HFFc6 (cell line): ENCODE measurements around the gene MKKS. TPM values are rescaled to one million over a fixed set of nuclear protein-coding genes. Genes with fewer than 3 reads are reported as not detected.

Source experiments
- DNase-seq: peaks from one replicate; pipeline ENCODE4 v3.0.0-alpha.2; 2018
- H3K27ac Mint-ChIP-seq: 2 replicates; pipeline ENCODE4 v1.8.0; 2020; ENCODE audit warnings: mild to moderate bottlenecking, mixed read lengths
- H3K27me3 Mint-ChIP-seq: 2 replicates; pipeline ENCODE4 v1.8.0; 2021; ENCODE audit warnings: mild to moderate bottlenecking, moderate library complexity, mixed read lengths; ENCODE audit not compliant: insufficient read depth
- H3K36me3 Mint-ChIP-seq: 2 replicates; pipeline ENCODE4 v1.8.0; 2021; ENCODE audit warnings: low read depth, mixed read lengths
- H3K4me1 Mint-ChIP-seq: 2 replicates; pipeline ENCODE4 v1.8.0; 2020; ENCODE audit warnings: low read depth, mixed read lengths
- H3K4me3 Mint-ChIP-seq: 2 replicates; pipeline ENCODE4 v1.8.0; 2020; ENCODE audit warnings: mild to moderate bottlenecking, moderate library complexity, mixed read lengths
- H3K9me3 Mint-ChIP-seq: 2 replicates; pipeline ENCODE4 v1.8.0; 2020; ENCODE audit warnings: mild to moderate bottlenecking, mixed read lengths
- total RNA-seq, 6 experiments: library from RNA; stranded (reverse); fragmentation: NEBNext Ultra II Directional; extraction: Animal tissue kit (Norgen Biotek cat#: 25700); gene quantifications; 2 replicates in 1 of 6; 3 replicates in 5 of 6; pipeline ENCODE4 v1.2.3, GENCODE V29; 2021
- TF ChIP-seq, protein P1 (sequence below): fragments of 200-600 bp; sonication (generic); IDR thresholded peaks from 2 replicates; pipeline ENCODE4 v1.5.0; 2021; ENCODE audit warnings: antibody characterized with exemption, mild to moderate bottlenecking

The MKKS gene
- total RNA-seq, 6 experiments from 2014 or later, result 6.0 to 10.0 (median 8.0) TPM

DNA sequence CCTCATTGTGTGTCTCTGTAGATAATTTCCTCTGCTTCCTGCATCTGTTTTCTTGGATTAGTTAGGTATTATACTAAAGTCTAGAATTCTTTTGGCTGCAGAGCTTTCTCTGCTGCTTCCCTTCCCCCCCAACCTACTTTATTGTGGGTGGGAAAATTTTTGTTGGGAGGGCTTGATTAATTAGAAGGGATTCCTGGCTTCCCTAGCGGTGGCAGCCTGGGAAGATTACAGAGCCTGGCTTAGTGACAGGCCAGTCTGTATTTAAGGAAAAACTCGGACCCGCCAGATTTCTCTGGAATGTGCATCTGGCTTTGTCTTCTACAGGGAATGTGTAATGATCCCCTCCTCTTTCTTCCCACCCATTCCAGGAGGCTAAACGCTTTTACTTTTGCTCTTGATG lies 32.3 kb upstream of the MKKS start:
- Mint-ChIP-seq H3K4me3 (no peak overlapping the region), H3K4me1 (peaks cover 40% of the 10 kb centered on the region), H3K27ac (no peak overlapping the region), H3K27me3 (no peaks in the 10 kb centered on the region), H3K36me3 (peaks cover 10% of the 10 kb centered on the region; the same call in 1 of the 2 replicates), H3K9me3 (no peaks in the 10 kb centered on the region)
- DNase-seq, result no peak
- TF ChIP-seq, protein P1, sequence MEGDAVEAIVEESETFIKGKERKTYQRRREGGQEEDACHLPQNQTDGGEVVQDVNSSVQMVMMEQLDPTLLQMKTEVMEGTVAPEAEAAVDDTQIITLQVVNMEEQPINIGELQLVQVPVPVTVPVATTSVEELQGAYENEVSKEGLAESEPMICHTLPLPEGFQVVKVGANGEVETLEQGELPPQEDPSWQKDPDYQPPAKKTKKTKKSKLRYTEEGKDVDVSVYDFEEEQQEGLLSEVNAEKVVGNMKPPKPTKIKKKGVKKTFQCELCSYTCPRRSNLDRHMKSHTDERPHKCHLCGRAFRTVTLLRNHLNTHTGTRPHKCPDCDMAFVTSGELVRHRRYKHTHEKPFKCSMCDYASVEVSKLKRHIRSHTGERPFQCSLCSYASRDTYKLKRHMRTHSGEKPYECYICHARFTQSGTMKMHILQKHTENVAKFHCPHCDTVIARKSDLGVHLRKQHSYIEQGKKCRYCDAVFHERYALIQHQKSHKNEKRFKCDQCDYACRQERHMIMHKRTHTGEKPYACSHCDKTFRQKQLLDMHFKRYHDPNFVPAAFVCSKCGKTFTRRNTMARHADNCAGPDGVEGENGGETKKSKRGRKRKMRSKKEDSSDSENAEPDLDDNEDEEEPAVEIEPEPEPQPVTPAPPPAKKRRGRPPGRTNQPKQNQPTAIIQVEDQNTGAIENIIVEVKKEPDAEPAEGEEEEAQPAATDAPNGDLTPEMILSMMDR, result no peak

DNA sequence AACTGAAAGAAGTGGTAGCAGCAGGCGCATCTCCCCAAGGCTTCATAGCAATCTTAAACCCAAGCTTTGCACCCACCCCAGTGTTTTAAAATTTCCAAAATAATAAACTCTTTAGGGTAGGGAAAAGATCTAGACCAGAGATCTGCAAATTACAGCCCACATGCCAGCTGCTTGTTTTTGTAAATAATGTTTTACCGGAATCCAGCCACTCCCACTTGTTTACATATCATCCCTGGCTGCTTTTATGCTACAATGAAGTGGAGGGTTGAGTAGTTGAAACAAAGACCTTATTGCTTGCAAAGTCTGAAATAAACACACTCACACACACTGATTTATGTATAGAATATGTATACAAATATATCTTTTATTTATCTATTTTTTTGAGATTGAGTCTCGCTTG lies 31.1 kb upstream of the MKKS start:
- Mint-ChIP-seq H3K4me1 (peaks cover 37% of the 10 kb centered on the region), H3K4me3 (no peak overlapping the region), H3K27me3 (no peaks in the 10 kb centered on the region), H3K27ac (no peak overlapping the region), H3K9me3 (no peaks in the 10 kb centered on the region), H3K36me3 (peaks cover 14% of the 10 kb centered on the region)
- no peak for DNase-seq
- TF ChIP-seq, protein P1, result no peak

DNA sequence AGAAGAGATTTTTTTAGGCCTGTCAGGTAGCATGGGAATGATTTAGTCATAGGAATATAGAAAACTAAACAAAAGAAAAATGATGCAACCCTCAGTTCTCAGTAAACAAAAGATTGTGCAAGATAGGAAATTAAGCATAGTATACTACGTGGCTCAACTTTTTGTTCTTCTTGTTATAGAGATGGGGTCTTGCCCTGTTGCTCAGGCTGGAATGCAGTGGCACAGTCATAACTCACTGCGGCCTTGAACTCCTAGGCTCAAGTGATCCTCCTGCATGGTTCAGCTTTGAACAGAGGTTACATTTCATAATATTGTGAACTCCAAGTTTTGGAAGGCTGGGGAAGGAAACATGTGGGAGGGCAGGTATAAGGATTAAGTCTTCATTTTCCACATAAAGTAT lies 29.6 kb upstream of the MKKS start:
- TF ChIP-seq, protein P1, result no peak
- DNase-seq, result no peak
- Mint-ChIP-seq H3K27me3 (no peaks in the 10 kb centered on the region), H3K4me3 (no peak overlapping the region), H3K9me3 (no peaks in the 10 kb centered on the region), H3K4me1 (peaks cover 28% of the 10 kb centered on the region), H3K27ac (no peak overlapping the region), H3K36me3 (peaks cover 23% of the 10 kb centered on the region)

DNA sequence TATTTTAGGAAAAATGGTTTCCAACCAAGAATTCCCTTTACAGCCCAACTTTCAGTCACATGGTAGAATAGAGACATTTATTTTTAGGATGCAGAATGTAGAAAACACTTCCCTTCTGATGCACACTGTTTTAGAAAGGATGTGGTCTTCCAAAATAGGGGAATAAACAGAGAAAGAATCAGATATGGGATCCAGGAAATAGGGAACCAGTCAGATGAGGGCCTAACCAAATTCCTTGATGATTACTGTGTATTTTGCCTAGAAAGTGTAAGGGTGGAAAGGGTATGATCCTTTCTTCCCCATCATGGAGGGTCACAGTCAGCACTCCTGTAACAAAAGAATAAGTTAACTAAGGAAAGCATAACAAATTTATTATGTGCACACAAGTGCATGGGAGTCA lies 28.5 kb upstream of the MKKS start:
- H3K27me3 Mint-ChIP-seq, result no peaks in the 10 kb centered on the region
- TF ChIP-seq, protein P1, result no peak
- H3K27ac Mint-ChIP-seq, result no peak overlapping the region
- H3K36me3 Mint-ChIP-seq, result peaks cover 31% of the 10 kb centered on the region
- no peak overlapping the region for H3K4me3 Mint-ChIP-seq
- H3K4me1 Mint-ChIP-seq, result peaks cover 16% of the 10 kb centered on the region
- no peak for DNase-seq
- 0 out of 2 replicates have a peak, but pooled peaks cover under 1% of the 10 kb centered on the region for H3K9me3 Mint-ChIP-seq

DNA sequence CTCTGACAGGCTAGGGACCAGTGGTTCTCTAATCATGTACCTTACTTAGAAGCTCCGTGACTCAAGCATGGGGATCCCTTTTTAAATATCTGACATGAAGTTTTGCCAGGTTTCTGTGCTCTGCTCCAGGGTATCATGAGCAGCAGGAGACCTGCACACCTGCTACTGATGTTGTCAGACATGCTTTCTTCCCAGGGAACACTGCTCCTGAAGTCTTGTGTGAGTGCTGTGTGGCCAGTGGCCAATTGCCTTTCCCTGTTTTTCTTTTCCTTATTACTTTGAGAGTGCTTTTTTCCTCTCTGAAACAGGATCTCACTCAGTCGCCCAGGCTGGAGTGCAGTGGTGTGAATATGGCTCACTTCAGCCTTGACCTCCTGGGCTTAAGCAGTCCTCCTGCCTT lies 27.5 kb upstream of the MKKS start:
- DNase-seq, result no peak
- Mint-ChIP-seq H3K4me1 (peaks cover 15% of the 10 kb centered on the region), H3K27ac (no peak overlapping the region), H3K9me3 (peaks cover 7% of the 10 kb centered on the region; the same call in 1 of the 2 replicates), H3K27me3 (no peaks in the 10 kb centered on the region), H3K36me3 (peaks cover 38% of the 10 kb centered on the region), H3K4me3 (no peak overlapping the region)
- TF ChIP-seq, protein P1, result no peak
